HG03354 (cell line): ENCODE data around the gene B3GNT7.
"Not testable (repeated sequence)": the region's sequence is repeated elsewhere in the genome, so short reads cannot be mapped to it uniquely, and the experiment has no call there.

ENCODE experiments used
- ATAC-seq: cut with Tn5 transposase; IDR thresholded peaks from one replicate; pipeline ENCODE4 v1.9.1; 2021; ENCODE audit warnings: mild to moderate bottlenecking; ENCODE audit not compliant: unreplicated experiment, poor library complexity, severe bottlenecking

The B3GNT7 gene

GRCh38 chr2:231364961-231365810 is 30.3 kb upstream of the B3GNT7 start:
- no peak for ATAC-seq

GRCh38 chr2:231367178-231367577 is 28.3 kb upstream of the B3GNT7 start:
- ATAC-seq = no peak

DNA sequence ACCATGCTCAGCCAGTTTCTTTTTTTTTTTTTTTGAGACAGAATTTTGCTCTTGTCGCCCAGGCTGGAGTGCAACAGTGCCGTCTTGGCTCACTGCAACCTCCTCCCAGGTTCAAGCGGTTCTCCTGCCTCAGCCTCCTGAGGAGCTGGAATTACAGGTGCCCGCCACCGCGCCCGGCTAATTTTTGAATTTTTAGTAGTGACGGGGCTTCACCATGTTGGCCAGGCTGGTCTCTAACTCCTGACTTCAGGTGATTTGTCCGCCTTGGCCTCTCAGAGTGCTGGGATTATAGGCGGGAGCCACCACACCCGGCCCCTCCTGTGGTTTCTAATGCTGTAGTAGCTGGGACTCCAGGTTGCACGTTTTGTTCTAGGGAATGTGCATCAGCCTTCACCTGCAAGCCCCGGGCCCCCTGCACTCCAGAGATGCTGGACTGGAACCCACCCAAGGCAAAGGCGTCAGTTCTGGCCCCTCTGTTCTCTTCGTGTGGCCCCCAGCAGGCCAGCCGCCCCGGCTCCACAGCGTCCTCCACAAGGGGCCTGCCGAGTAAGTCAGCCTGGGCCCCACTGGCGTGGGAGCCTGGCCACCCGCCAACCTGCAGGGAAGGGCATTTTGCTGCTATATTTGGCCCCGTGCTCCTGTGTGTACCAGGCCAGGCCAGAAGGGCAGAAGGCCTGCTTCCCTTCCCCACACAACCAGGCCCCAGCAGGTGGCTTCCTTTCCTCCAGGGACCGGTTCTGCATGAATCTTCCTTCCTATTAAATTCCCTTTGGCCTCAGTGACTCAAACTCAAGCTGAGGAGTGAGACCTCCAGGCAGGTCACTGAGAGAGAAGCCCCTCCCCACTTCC is 25.7 kb upstream of the B3GNT7 start:
- ATAC-seq = no peak

DNA sequence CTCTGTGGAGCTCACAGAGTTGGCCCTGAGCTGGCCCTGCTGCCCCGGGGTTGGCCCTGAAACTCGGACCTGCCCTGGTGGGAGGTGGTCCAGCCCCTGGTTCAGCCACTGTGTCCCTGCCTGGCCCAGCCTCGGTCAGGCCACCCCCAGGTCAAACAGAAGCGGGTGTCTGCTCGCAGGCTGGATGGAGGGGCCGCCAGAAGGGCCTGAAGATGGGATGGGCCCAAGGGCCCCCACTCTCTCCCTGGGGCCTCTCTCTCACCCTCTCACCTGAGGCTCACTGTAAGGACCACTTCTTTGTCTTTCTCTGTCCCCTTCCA is 25.1 kb upstream of the B3GNT7 start:
- no peak for ATAC-seq

GRCh38 chr2:231370749-231371429 is 24.6 kb upstream of the B3GNT7 start:
- ATAC-seq = no peak

DNA sequence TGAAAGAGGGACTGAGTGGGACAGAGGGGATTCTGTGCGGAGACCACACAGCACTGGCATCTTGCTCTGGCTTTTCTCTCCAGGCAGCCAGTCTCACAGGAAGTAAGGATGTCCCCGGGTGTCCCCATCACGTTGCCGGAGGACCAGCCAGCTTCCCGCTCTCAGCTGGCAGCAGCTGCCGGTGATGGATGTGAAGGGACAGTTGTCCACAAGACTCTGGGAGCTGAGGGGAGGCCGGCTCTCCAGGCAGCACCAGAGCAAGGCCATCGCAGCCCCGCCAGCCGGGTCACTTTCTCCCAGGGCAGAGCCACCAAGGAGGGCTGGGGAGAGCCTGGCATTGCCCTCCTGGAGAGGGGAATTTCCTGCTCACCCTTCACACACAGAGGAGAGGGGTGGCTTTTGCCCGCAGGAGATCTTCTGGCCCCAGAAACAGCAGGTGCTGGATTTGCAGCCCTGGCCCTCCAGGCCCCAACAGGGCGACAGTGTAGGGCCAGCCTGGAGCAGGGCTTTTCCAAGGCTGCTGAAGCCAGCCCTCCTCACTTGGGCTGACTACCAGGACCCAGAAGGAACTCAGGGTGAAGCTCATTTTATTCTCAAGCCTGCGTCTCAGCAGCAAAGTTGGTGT is 24.0 kb upstream of the B3GNT7 start:
- no peak for ATAC-seq

DNA sequence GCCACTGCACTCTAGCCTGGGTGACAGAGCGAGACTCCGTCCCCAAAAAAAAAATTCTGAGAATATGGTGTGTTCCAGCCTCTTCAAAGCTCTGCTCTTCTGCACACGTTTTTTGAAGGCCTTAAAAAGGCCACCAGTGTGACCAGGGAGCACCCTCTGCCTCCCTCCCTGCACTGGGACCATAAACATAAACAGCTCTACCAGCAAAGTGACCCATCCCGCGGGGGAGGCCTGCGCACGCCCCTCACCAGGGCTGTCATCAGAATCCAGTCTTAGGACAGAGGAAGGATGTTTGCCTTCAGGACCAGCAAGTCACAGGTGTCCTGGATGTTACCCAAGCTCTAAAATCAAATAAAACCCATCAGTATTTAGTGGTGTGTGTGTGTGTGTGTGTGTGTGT is 23.2 kb upstream of the B3GNT7 start:
- no peak for ATAC-seq

- ATAC-seq = no peak
Measured at GRCh38 chr2:231373184-231373583, 22.3 kb upstream of the B3GNT7 start.

- ATAC-seq = no peak
Measured at GRCh38 chr2:231373786-231374349, 21.6 kb upstream of the B3GNT7 start.

GRCh38 chr2:231374771-231375170 is 20.7 kb upstream of the B3GNT7 start:
- ATAC-seq = no peak

- ATAC-seq = not testable (repeated sequence)
Measured at GRCh38 chr2:231375994-231376615, 19.4 kb upstream of the B3GNT7 start.

GRCh38 chr2:231376857-231377256 is 18.7 kb upstream of the B3GNT7 start:
- ATAC-seq = no peak

- ATAC-seq = no peak
Measured at GRCh38 chr2:231378026-231378722, 17.3 kb upstream of the B3GNT7 start.

DNA sequence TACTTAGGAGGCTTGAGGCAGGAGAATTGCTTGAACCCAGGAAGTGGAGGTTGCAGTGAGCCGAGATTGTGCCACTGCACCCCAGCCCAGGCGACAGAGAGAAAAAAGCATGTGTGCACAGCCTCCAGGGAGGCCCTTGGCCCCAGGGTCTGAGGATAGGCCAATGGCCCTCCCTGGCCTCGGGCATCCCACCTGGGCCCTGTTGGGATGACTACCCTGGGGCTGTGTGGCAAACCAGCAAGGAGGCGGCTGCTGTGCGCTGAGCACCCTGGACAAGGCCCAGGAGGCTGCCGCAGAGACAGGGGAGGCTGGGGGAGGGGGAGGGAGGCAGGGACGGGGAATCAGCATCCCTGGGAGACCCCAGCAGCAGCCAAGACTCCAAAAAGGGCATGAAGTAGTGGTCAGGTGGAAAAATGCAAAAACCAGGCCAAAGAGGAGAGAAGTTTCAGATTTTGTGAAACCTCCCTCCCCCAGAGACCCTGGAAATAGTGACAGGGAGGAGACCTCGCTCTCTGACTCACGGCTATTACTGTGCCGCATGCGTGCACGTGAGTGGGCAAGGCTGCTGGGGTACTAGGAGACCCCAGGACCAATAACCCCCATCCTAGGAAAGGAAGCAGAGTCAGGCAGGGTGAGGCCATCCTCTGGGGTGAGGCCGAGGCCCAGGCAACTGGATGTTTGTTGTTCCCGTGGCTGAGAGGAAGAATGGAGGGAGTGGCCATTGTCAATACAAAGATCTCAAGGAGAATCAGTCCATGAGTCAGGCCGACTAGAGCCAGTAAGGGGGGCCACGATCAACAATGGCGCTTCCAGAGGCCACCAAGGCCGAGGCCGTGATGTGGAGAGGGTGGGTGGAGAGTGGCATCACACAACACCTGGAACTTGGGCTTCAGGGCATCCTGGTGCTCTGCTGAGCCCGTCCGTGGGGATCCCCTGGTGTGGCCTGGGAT is 16.0 kb upstream of the B3GNT7 start:
- no peak for ATAC-seq

DNA sequence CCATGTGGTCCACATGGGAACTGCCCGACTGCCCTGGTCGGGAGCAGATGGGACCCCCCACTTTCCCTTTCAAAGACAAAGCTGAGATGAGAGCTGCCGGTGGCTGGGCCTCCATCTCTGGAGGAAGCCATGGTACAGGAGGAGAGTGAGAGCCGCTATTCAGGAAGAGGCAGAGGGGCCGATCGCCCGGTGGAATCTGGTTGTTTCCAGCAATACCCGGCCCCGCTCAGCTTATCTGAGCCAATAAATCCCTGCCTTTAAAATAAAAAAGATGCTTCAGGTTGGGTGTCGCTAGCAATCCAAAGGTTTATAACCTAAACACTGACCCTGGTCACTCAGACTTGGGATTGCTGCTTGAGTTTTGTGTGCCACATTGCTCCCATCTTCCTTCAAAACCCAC is 15.2 kb upstream of the B3GNT7 start:
- ATAC-seq = no peak

GRCh38 chr2:231380991-231381847 is 14.3 kb upstream of the B3GNT7 start:
- ATAC-seq = no peak

DNA sequence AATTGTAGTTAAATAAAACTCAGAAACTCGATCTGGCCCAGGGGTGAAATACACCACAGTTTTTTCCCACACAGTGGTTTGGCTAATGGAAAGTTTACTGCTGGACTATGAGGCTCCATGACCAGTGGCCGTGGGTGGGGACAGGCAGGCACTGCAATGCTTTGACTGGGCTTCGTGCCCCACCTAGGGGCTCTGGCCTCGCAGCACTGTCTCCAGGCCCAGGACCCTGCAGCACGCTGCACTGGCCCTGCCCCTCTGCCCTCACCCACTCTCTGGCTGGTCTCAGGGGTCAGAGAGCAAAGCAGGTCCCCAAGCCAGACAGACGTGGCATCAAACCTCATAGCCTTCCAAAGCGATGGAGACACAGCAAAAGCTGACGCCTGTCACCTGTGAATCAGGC is 13.4 kb upstream of the B3GNT7 start:
- ATAC-seq = no peak
